ENCODE measurements around the gene KRTAP9-7.

KRTAP9-7 gene

GRCh38 chr17:41263212-41263611 is 12.3 kb upstream of the KRTAP9-7 start:
- Histone ChIP-seq H3K9me3 (ENCODE audit: insufficient read depth, low read length) (no peaks in the 10 kb centered on the region), H3F3A (ENCODE audit: insufficient read depth) (no peaks in the 10 kb centered on the region), H3K27ac (ENCODE audit: low read depth, low read length) (no peak overlapping the region), H3K27me3 (ENCODE audit: low read length) (no peaks in the 10 kb centered on the region), H3K9ac (ENCODE audit: low read length) (no peak overlapping the region), H3K79me2 (ENCODE audit: insufficient read depth, low read length) (no peaks in the 10 kb centered on the region), H4K20me1 (ENCODE audit: low read depth, low read length) (no peaks in the 10 kb centered on the region), H3K4me3 (ENCODE audit: insufficient read depth, low read length, poor library complexity, severe bottlenecking) (no peak overlapping the region), H3K4me2 (ENCODE audit: low read depth, low read length, poor library complexity, severe bottlenecking) (no peak overlapping the region), H2AFZ (ENCODE audit: low read depth, low read length, severe bottlenecking) (no peak overlapping the region), H3K36me3 (ENCODE audit: low read length) (no peaks in the 10 kb centered on the region), H3K9me2 (replicated peaks; ENCODE audit: insufficient read depth, low read length) (no peaks in the 10 kb centered on the region)
- TF ChIP-seq CTCF (IDR thresholded peaks at IDR 0.05; ENCODE audit: insufficient read depth, low read length, poor library complexity, severe bottlenecking) = no peak
- TF ChIP-seq EZH2phosphoT487 (conservative IDR thresholded peaks at IDR 0.05; ENCODE audit: low read length) = no peak

- H3K9me3 ChIP-seq (ENCODE audit: insufficient read depth, low read length) = no peaks in the 10 kb centered on the region
- no peaks in the 10 kb centered on the region for H3K9me2 ChIP-seq (replicated peaks; ENCODE audit: insufficient read depth, low read length)
- no peaks in the 10 kb centered on the region for H3K27me3 ChIP-seq (ENCODE audit: low read length)
- no peaks in the 10 kb centered on the region for H3F3A ChIP-seq (ENCODE audit: insufficient read depth)
- no peak overlapping the region for H3K27ac ChIP-seq (ENCODE audit: low read depth, low read length)
- no peaks in the 10 kb centered on the region for H3K36me3 ChIP-seq (ENCODE audit: low read length)
- H3K4me2 ChIP-seq (ENCODE audit: low read depth, low read length, poor library complexity, severe bottlenecking) = no peak overlapping the region
- no peak overlapping the region for H3K9ac ChIP-seq (ENCODE audit: low read length)
- H3K79me2 ChIP-seq (ENCODE audit: insufficient read depth, low read length) = no peaks in the 10 kb centered on the region
- no peak overlapping the region for H2AFZ ChIP-seq (ENCODE audit: low read depth, low read length, severe bottlenecking)
- no peak overlapping the region for H3K4me3 ChIP-seq (ENCODE audit: insufficient read depth, low read length, poor library complexity, severe bottlenecking)
- H4K20me1 ChIP-seq (ENCODE audit: low read depth, low read length) = no peaks in the 10 kb centered on the region
- TF ChIP-seq EZH2phosphoT487 (conservative IDR thresholded peaks at IDR 0.05; ENCODE audit: low read length) = no peak
- no peak for TF ChIP-seq CTCF (IDR thresholded peaks at IDR 0.05; ENCODE audit: insufficient read depth, low read length, poor library complexity, severe bottlenecking)
Measured at GRCh38 chr17:41264599-41264998, 10.9 kb upstream of the KRTAP9-7 start.

GRCh38 chr17:41265078-41265477 is 10.4 kb upstream of the KRTAP9-7 start, which contains the start of gene KRTAP9-6:
Gene KRTAP9-6, plus strand, starts transcription at chr17:41265378. Its CDS starts 0 bp downstream, at chr17:41265378.
- Histone ChIP-seq H3K36me3 (ENCODE audit: low read length) (no peaks in the 10 kb centered on the region), H3F3A (ENCODE audit: insufficient read depth) (no peaks in the 10 kb centered on the region), H4K20me1 (ENCODE audit: low read depth, low read length) (no peaks in the 10 kb centered on the region), H3K4me3 (ENCODE audit: insufficient read depth, low read length, poor library complexity, severe bottlenecking) (no peak within 1 kb of the TSS), H3K27me3 (ENCODE audit: low read length) (no peaks in the 10 kb centered on the region), H3K27ac (ENCODE audit: low read depth, low read length) (no peak within 1 kb of the TSS), H3K9me2 (replicated peaks; ENCODE audit: insufficient read depth, low read length) (no peaks in the 10 kb centered on the region), H3K79me2 (ENCODE audit: insufficient read depth, low read length) (no peaks in the 10 kb centered on the region), H3K9me3 (ENCODE audit: insufficient read depth, low read length) (no peaks in the 10 kb centered on the region), H2AFZ (ENCODE audit: low read depth, low read length, severe bottlenecking) (no peak within 1 kb of the TSS), H3K4me2 (ENCODE audit: low read depth, low read length, poor library complexity, severe bottlenecking) (no peak within 1 kb of the TSS), H3K9ac (ENCODE audit: low read length) (no peak within 1 kb of the TSS)
- no peak for TF ChIP-seq EZH2phosphoT487 (conservative IDR thresholded peaks at IDR 0.05; ENCODE audit: low read length)
- no peak for TF ChIP-seq CTCF (IDR thresholded peaks at IDR 0.05; ENCODE audit: insufficient read depth, low read length, poor library complexity, severe bottlenecking)
